ENCODE data around the gene ARPC1A. TPM values are rescaled to one million over a fixed set of nuclear protein-coding genes. Genes with fewer than 3 reads are reported as not detected.
A peak's percentile ranks its signal among the peaks of the same experiment; 100 is the strongest.
"Not testable (repeated sequence)": the region's sequence is repeated elsewhere in the genome, so short reads cannot be mapped to it uniquely, and the experiment has no call there.

The ARPC1A gene
- total RNA-seq, 1 donor from 2014 or later = 72.4 TPM

- DNase-seq (ENCODE audit: low spot score); H3K27me3 Mint-ChIP-seq (ENCODE audit: insufficient read depth); H3K4me1 Mint-ChIP-seq (ENCODE audit: low read depth); H3K4me3 Mint-ChIP-seq; H3K27ac Mint-ChIP-seq; H3K9me3 Mint-ChIP-seq: not testable (repeated sequence)
- peaks cover 33% of the 10 kb centered on the region for H3K36me3 Mint-ChIP-seq (ENCODE audit: low read depth)
- intact Hi-C loops (cut with micrococcal nuclease) = loop anchor here (1.0 kb wide), 1 partner anchor 22 kb away; no protein-coding TSS in a partner anchor
Observed at GRCh38 chr7:99387239-99387635, 61.5 kb downstream of the ARPC1A start.

- Mint-ChIP-seq H3K4me3 (no peak overlapping the region), H3K9me3 (no peaks in the 10 kb centered on the region), H3K4me1 (ENCODE audit: low read depth) (peaks cover 12% of the 10 kb centered on the region), H3K36me3 (ENCODE audit: low read depth) (peaks cover 33% of the 10 kb centered on the region), H3K27me3 (ENCODE audit: insufficient read depth) (no peaks in the 10 kb centered on the region), H3K27ac (no peak overlapping the region)
- no peak for DNase-seq (ENCODE audit: low spot score)
- intact Hi-C loops (cut with micrococcal nuclease) = loop anchor here (1.0 kb wide), 1 partner anchor 23 kb away; no protein-coding TSS in a partner anchor
Observed at GRCh38 chr7:99387912-99388311, 62.2 kb downstream of the ARPC1A start.

GRCh38 chr7:99389772-99390171, 64.1 kb downstream of the ARPC1A start:
- H3K27ac Mint-ChIP-seq = no peak overlapping the region
- no peaks in the 10 kb centered on the region for H3K9me3 Mint-ChIP-seq
- peaks cover 35% of the 10 kb centered on the region for H3K36me3 Mint-ChIP-seq (ENCODE audit: low read depth)
- H3K27me3 Mint-ChIP-seq (ENCODE audit: insufficient read depth) = no peaks in the 10 kb centered on the region
- no peak overlapping the region for H3K4me3 Mint-ChIP-seq
- intact Hi-C loops (cut with micrococcal nuclease) = no loop called here
- peaks cover 16% of the 10 kb centered on the region for H3K4me1 Mint-ChIP-seq (ENCODE audit: low read depth)
- no peak for DNase-seq (ENCODE audit: low spot score)

- H3K36me3 Mint-ChIP-seq (ENCODE audit: low read depth) = peaks cover 36% of the 10 kb centered on the region
- H3K27ac Mint-ChIP-seq = peak overlapping the region; percentile 18
- intact Hi-C loops (cut with micrococcal nuclease) = no loop called here
- peaks cover 16% of the 10 kb centered on the region for H3K4me1 Mint-ChIP-seq (ENCODE audit: low read depth)
- no peaks in the 10 kb centered on the region for H3K27me3 Mint-ChIP-seq (ENCODE audit: insufficient read depth)
- DNase-seq (ENCODE audit: low spot score) = no peak
- H3K4me3 Mint-ChIP-seq = no peak overlapping the region
- H3K9me3 Mint-ChIP-seq = no peaks in the 10 kb centered on the region
Observed at GRCh38 chr7:99390941-99391602, 65.4 kb downstream of the ARPC1A start.

- Mint-ChIP-seq H3K36me3 (ENCODE audit: low read depth) (peaks cover 30% of the 10 kb centered on the region), H3K27me3 (ENCODE audit: insufficient read depth) (no peaks in the 10 kb centered on the region), H3K27ac (no peak overlapping the region), H3K9me3 (no peaks in the 10 kb centered on the region), H3K4me1 (ENCODE audit: low read depth) (peaks cover 16% of the 10 kb centered on the region), H3K4me3 (no peak overlapping the region)
- intact Hi-C loops (cut with micrococcal nuclease) = loop anchor here (1.0 to 2.0 kb wide), 2 partner anchors 11 to 17 kb away; partner anchors contain the start of gene ARPC1B
- no peak for DNase-seq (ENCODE audit: low spot score)
Observed at GRCh38 chr7:99392046-99392445, 66.3 kb downstream of the ARPC1A start.

GRCh38 chr7:99392659-99393354, 67.1 kb downstream of the ARPC1A start:
- Mint-ChIP-seq H3K27me3 (ENCODE audit: insufficient read depth) (no peaks in the 10 kb centered on the region), H3K4me1 (ENCODE audit: low read depth) (peaks cover 16% of the 10 kb centered on the region), H3K27ac (peak overlapping the region; percentile 68), H3K9me3 (no peaks in the 10 kb centered on the region), H3K4me3 (peak overlapping the region; percentile 63), H3K36me3 (ENCODE audit: low read depth) (peaks cover 27% of the 10 kb centered on the region)
- intact Hi-C loops (cut with micrococcal nuclease) = loop anchor here (1.0 to 2.0 kb wide), 4 partner anchors 12 to 45 kb away; partner anchors contain the start of genes ARPC1B, BUD31, CPSF4 and PDAP1
- DNase-seq (ENCODE audit: low spot score) = peak; percentile 69

GRCh38 chr7:99393355-99394187, 67.9 kb downstream of the ARPC1A start:
- H3K9me3 Mint-ChIP-seq = no peaks in the 10 kb centered on the region
- H3K27ac Mint-ChIP-seq = peak overlapping the region; percentile 68
- peaks cover 30% of the 10 kb centered on the region for H3K36me3 Mint-ChIP-seq (ENCODE audit: low read depth)
- intact Hi-C loops (cut with micrococcal nuclease) = loop anchor here (1.0 to 2.0 kb wide), 3 partner anchors 15 to 45 kb away; partner anchors contain the start of genes ARPC1B, BUD31, CPSF4 and PDAP1
- DNase-seq (ENCODE audit: low spot score) = no peak
- peaks cover 16% of the 10 kb centered on the region for H3K4me1 Mint-ChIP-seq (ENCODE audit: low read depth)
- peak overlapping the region; percentile 63 for H3K4me3 Mint-ChIP-seq
- no peaks in the 10 kb centered on the region for H3K27me3 Mint-ChIP-seq (ENCODE audit: insufficient read depth)

- intact Hi-C loops (cut with micrococcal nuclease) = no loop called here
- Mint-ChIP-seq H3K9me3 (no peaks in the 10 kb centered on the region), H3K27ac (no peak overlapping the region), H3K4me1 (ENCODE audit: low read depth) (peaks cover 16% of the 10 kb centered on the region), H3K4me3 (no peak overlapping the region), H3K27me3 (ENCODE audit: insufficient read depth) (no peaks in the 10 kb centered on the region), H3K36me3 (ENCODE audit: low read depth) (peaks cover 35% of the 10 kb centered on the region)
- DNase-seq (ENCODE audit: low spot score) = no peak
Observed at GRCh38 chr7:99394188-99394502, 68.4 kb downstream of the ARPC1A start.

- peaks cover 41% of the 10 kb centered on the region for H3K36me3 Mint-ChIP-seq (ENCODE audit: low read depth)
Observed at GRCh38 chr7:99395616-99396327, 70.1 kb downstream of the ARPC1A start.

GRCh38 chr7:99396418-99397296, 71.0 kb downstream of the ARPC1A start:
- H3K27me3 Mint-ChIP-seq (ENCODE audit: insufficient read depth) = no peaks in the 10 kb centered on the region
- H3K4me3 Mint-ChIP-seq = no peak overlapping the region
- H3K4me1 Mint-ChIP-seq (ENCODE audit: low read depth) = peaks cover 22% of the 10 kb centered on the region
- H3K9me3 Mint-ChIP-seq = no peaks in the 10 kb centered on the region
- intact Hi-C loops (cut with micrococcal nuclease) = no loop called here
- no peak overlapping the region for H3K27ac Mint-ChIP-seq
- peaks cover 42% of the 10 kb centered on the region for H3K36me3 Mint-ChIP-seq (ENCODE audit: low read depth)
- no peak for DNase-seq (ENCODE audit: low spot score)

More at GRCh38 chr7:99395616-99396327, 70.1 kb downstream of the ARPC1A start:
- Mint-ChIP-seq H3K4me3 (no peak overlapping the region), H3K4me1 (ENCODE audit: low read depth) (peaks cover 17% of the 10 kb centered on the region), H3K27ac (no peak overlapping the region), H3K27me3 (ENCODE audit: insufficient read depth) (no peaks in the 10 kb centered on the region), H3K9me3 (no peaks in the 10 kb centered on the region)
- no peak for DNase-seq (ENCODE audit: low spot score)
- intact Hi-C loops (cut with micrococcal nuclease) = no loop called here

GRCh38 chr7:99397297-99397983, 71.7 kb downstream of the ARPC1A start:
- H3K27me3 Mint-ChIP-seq (ENCODE audit: insufficient read depth) = no peaks in the 10 kb centered on the region
- peaks cover 41% of the 10 kb centered on the region for H3K36me3 Mint-ChIP-seq (ENCODE audit: low read depth)
- H3K27ac Mint-ChIP-seq = no peak overlapping the region
- no peak overlapping the region for H3K4me3 Mint-ChIP-seq
- intact Hi-C loops (cut with micrococcal nuclease) = no loop called here
- no peak for DNase-seq (ENCODE audit: low spot score)
- no peaks in the 10 kb centered on the region for H3K9me3 Mint-ChIP-seq
- H3K4me1 Mint-ChIP-seq (ENCODE audit: low read depth) = peaks cover 22% of the 10 kb centered on the region
